OCI-LY3 (cell line): ENCODE data around the gene FGD3.

ENCODE experiments used
- EZH2phosphoT487 ChIP-seq: fragments of 200-600 bp; shearing (Covaris generic); IDR thresholded peaks from 2 replicates; pipeline ENCODE4 v1.6.1; 2018; ENCODE audit warnings: antibody characterized with exemption, mixed run types, low read depth
- TF ChIP-seq, protein P1 (sequence below): fragments of 200-600, 300-600 bp; sonication (generic); IDR thresholded peaks from 2 replicates; pipeline ENCODE4 v1.5.1; 2014; ENCODE audit warnings: antibody characterized with exemption, low read length, low read depth

DNA sequence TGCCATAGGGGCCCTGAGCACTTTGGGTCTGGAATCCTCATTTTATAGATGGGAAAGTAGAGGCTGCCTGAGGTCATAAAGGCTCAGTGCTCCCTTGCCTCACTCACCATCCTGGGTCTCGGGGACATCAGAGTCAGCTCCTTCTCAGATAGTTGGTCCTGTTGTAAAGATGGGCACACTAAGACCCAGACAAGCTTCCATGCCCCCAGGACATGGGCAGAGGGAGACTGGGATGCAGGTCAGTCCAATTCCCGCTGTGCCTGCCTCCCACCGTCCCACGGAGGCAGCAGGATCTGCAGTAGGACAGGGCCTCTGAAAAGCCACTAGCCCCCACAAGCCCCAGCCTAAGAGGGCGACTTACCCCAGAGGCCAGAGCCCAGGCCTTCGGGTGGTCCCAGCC, 92.1 kb downstream of the FGD3 start:
- TF ChIP-seq, protein P1, sequence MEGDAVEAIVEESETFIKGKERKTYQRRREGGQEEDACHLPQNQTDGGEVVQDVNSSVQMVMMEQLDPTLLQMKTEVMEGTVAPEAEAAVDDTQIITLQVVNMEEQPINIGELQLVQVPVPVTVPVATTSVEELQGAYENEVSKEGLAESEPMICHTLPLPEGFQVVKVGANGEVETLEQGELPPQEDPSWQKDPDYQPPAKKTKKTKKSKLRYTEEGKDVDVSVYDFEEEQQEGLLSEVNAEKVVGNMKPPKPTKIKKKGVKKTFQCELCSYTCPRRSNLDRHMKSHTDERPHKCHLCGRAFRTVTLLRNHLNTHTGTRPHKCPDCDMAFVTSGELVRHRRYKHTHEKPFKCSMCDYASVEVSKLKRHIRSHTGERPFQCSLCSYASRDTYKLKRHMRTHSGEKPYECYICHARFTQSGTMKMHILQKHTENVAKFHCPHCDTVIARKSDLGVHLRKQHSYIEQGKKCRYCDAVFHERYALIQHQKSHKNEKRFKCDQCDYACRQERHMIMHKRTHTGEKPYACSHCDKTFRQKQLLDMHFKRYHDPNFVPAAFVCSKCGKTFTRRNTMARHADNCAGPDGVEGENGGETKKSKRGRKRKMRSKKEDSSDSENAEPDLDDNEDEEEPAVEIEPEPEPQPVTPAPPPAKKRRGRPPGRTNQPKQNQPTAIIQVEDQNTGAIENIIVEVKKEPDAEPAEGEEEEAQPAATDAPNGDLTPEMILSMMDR: no peak
- no peak for TF ChIP-seq EZH2phosphoT487
